K562 (cell line): ENCODE measurements around the gene RUNX1. TPM values are rescaled to one million over a fixed set of nuclear protein-coding genes. Genes with fewer than 3 reads are reported as not detected.

ENCODE experiments used
- ATAC-seq: fragments of 200-7000 bp; cut with Tn5 transposase; 3 replicates; pipeline ENCODE4 v1.9.1; 2020; ENCODE audit warnings: moderate library complexity
- BruUV-seq: library from RNA; stranded (reverse); fragments of 400-500 nt; replicated peaks from 2 replicates; lab custom pipeline; 2021; lab: Mats Ljungman, UMichigan
- CTCF ChIA-PET: fragments of 300-600 bp; formaldehyde crosslinking; extraction: SDS; loops from one replicate; lab custom pipeline; 2021; ENCODE audit warnings: low intra/inter-chr PET ratio; lab: Yijun Ruan, JAX
- POLR2A ChIA-PET: fragments of 300-600, 350-650 bp; sonication (Branson Sonifier 250); formaldehyde crosslinking; extraction: SDS; loops from one replicate; lab custom pipeline; 2021; ENCODE audit warnings: antibody characterized with exemption, inconsistent platforms; lab: Yijun Ruan, JAX
- DNase-seq, 4 experiments: peaks; one replicate each; pipeline versions ENCODE4 v3.0.0 to v3.0.0-alpha.2; 2011 to 2018; ENCODE audit warnings: low spot score in 3 of 4, mixed read lengths in 3 of 4; ENCODE audit errors: extremely low read depth in 1 of 4
- FAIRE-seq: peaks from 2 replicates; lab custom pipeline; 2011; peaks lifted over from hg19 to GRCh38; lab: Jason Lieb, UNC
- H2AFZ ChIP-seq: 2 replicates; pipeline ENCODE4 v1.6.0; 2011; ENCODE audit warnings: low read depth, low read length, control low read depth, inconsistent platforms
- H3K27ac ChIP-seq: fragments of 200-600 bp; 3 replicates; pipeline ENCODE4 v1.8.0; 2011; ENCODE audit warnings: low read depth, mild to moderate bottlenecking, control low read depth, inconsistent platforms, low read length, moderate library complexity, mixed read lengths; ENCODE audit errors: extremely low read depth
- H3K27me3 ChIP-seq, 2 experiments: fragments of 300-600 bp in 1 of 2; 2 replicates in 1 of 2; 3 replicates in 1 of 2; pipeline versions ENCODE4 v1.6.0 to v1.8.0; 2011; ENCODE audit warnings: inconsistent platforms in 2 of 2, low read length in 2 of 2, mild to moderate bottlenecking in 1 of 2, mixed read lengths in 1 of 2, moderate library complexity in 1 of 2; ENCODE audit not compliant: control insufficient read depth in 2 of 2, insufficient read depth in 2 of 2
- H3K36me3 ChIP-seq: fragments of 300-600 bp; 3 replicates; pipeline ENCODE4 v1.8.0; 2011; ENCODE audit warnings: mild to moderate bottlenecking, low read length, inconsistent platforms; ENCODE audit not compliant: control insufficient read depth, insufficient read depth
- H3K4me1 ChIP-seq, 2 experiments: fragments of 200-600 bp in 1 of 2; replicated peaks in 1 of 2; 2 replicates in 1 of 2; 3 replicates in 1 of 2; pipeline versions ENCODE4 v1.5.1 to v1.8.0; 2011; ENCODE audit warnings: inconsistent platforms in 2 of 2, low read length in 2 of 2, mild to moderate bottlenecking in 1 of 2, mixed read lengths in 1 of 2, moderate library complexity in 1 of 2; ENCODE audit not compliant: control insufficient read depth in 2 of 2, insufficient read depth in 2 of 2
- H3K4me2 ChIP-seq: 2 replicates; pipeline ENCODE4 v1.6.1; 2011; ENCODE audit warnings: low read length, control low read depth, inconsistent platforms, mixed read lengths; ENCODE audit not compliant: insufficient read depth
- H3K4me3 ChIP-seq: fragments of 200-600 bp; sonication (generic), shearing (Covaris generic); 2 replicates; pipeline ENCODE4 v1.5.1; 2016; ENCODE audit warnings: control low read depth, inconsistent platforms
- H3K79me2 ChIP-seq: fragments of 200-600 bp; 3 replicates; pipeline ENCODE4 v1.8.0; 2011; ENCODE audit warnings: low read length, inconsistent platforms; ENCODE audit not compliant: control insufficient read depth, insufficient read depth
- H3K9ac ChIP-seq, 2 experiments: 2 replicates each; pipeline versions ENCODE4 v1.6.0 to v1.6.1; 2011; ENCODE audit warnings: low read depth in 2 of 2, low read length in 2 of 2, control low read depth in 1 of 2, inconsistent platforms in 1 of 2, mild to moderate bottlenecking in 1 of 2, mixed read lengths in 1 of 2; ENCODE audit not compliant: insufficient read depth in 1 of 2
- H3K9me1 ChIP-seq: one replicate; pipeline ENCODE4 v1.6.0; 2011; ENCODE audit warnings: inconsistent platforms, mild to moderate bottlenecking, low read length, moderate library complexity; ENCODE audit not compliant: control insufficient read depth, insufficient read depth
- H3K9me3 ChIP-seq: replicated peaks from 2 replicates; pipeline ENCODE4 v1.5.1; 2011; ENCODE audit warnings: low read depth, low read length, inconsistent platforms; ENCODE audit not compliant: control insufficient read depth, insufficient read depth
- H4K20me1 ChIP-seq: replicated peaks from 2 replicates; pipeline ENCODE4 v1.6.1; 2011; ENCODE audit warnings: low read length, inconsistent platforms, mixed read lengths; ENCODE audit not compliant: control insufficient read depth, insufficient read depth
- ATF3 ChIP-seq, 2 experiments: fragments of 450-650 bp in 1 of 2; sonication (generic) in 1 of 2; formaldehyde crosslinking in 1 of 2; IDR thresholded peaks in 1 of 2; conservative IDR thresholded peaks in 1 of 2; 2 replicates each; pipeline versions ENCODE4 v1.6.1 to v1.8.1; 2016 to 2023; ENCODE audit warnings: mild to moderate bottlenecking in 2 of 2, moderate library complexity in 2 of 2, inconsistent platforms in 1 of 2, missing genetic modification reagents in 1 of 2
- HES1 ChIP-seq: fragments of 450-650 bp; IDR thresholded peaks from 2 replicates; pipeline ENCODE4 v1.6.1; 2016; ENCODE audit warnings: low read depth, mild to moderate bottlenecking, moderate library complexity
- RREB1 ChIP-seq: fragments of 250-450 bp; sonication (Bioruptor Pico); IDR thresholded peaks from 2 replicates; pipeline ENCODE4 v1.4.0; 2020
- ZNF589 ChIP-seq: fragments of 200-800 bp; sonication (Bioruptor generic); IDR thresholded peaks from 2 replicates; pipeline ENCODE4 v1.6.1; 2016; ENCODE audit warnings: low read depth, missing genetic modification characterization, missing compliant biosample characterization
- WGBS: fragments of 100-300 bp; shearing (Covaris generic); methylation state at CpG from one replicate; pipeline ENCODE4 v1.1.6; 2016; ENCODE audit warnings: low coverage, mixed read lengths; ENCODE audit not compliant: insufficient coverage; ENCODE audit errors: missing lambda C conversion rate; 5-methylcytosine and 5-hydroxymethylcytosine counted together
- in situ Hi-C: fragments of 300-500 bp; cut with MboI; formaldehyde crosslinking; loops from 4 replicates; pipeline ENCODE4 v1.15.0; 2018; ENCODE audit warnings: inconsistent platforms, mixed read lengths
- intact Hi-C: fragments of 100-400 bp; cut with micrococcal nuclease; formaldehyde crosslinking; loops from 2 replicates; pipeline ENCODE4 v1.14.2; 2022
- polyA plus RNA-seq, 8 experiments: library from polyadenylated mRNA; depleted of rRNA in 4 of 8; stranded (reverse) in 5 of 8; unstranded in 3 of 8; fragments of >200 nt; fragmentation: Nextera tagmentation in 2 of 8; fragmentation: Illumina TruSeq in 1 of 8; extraction: Ambion mirVana in 2 of 8; extraction: Trizol in 1 of 8; gene quantifications; 2 replicates each; pipeline versions ENCODE4 v1.2.1 to v1.2.3, GENCODE V29; 2011 to 2014; ENCODE audit warnings: inconsistent platforms in 1 of 8, missing spikeins in 1 of 8
- total RNA-seq, 7 experiments: library from RNA; depleted of rRNA in 6 of 7; stranded (reverse); fragments of >200 nt in 6 of 7; fragmentation: Illumina TruSeq in 2 of 7; extraction: Trizol in 2 of 7; gene quantifications; 2 replicates each; pipeline versions ENCODE4 v1.2.1 to v1.2.3, GENCODE V29; 2011 to 2021; ENCODE audit warnings: low replicate concordance in 1 of 7

RUNX1 gene
- total and polyA plus RNA-seq, 9 of the 15 experiments (the other 6 are each of a cell fraction or from before 2014, with no cell fraction given): 2.2 to 68.6 (median 17.8) TPM

GRCh38 chr21:34861258-34861657, 187.8 kb downstream of the RUNX1 start (continued):
- TF ChIP-seq RREB1: no peak
- no peak for TF ChIP-seq ZNF589 (CRISPR knock-in tag)

- H3K36me3 ChIP-seq: peaks cover 96% of the 10 kb centered on the region
- H3K9me3 ChIP-seq: no peaks in the 10 kb centered on the region
- peaks cover 0 to 6% of the 10 kb centered on the region in 2 experiments; a peak in 2 of 5 replicates for H3K4me1 ChIP-seq
- POLR2A ChIA-PET: interaction anchor here (0.6 kb wide), 1 partner anchor 415 kb away, joined by 3 read pairs; no protein-coding TSS in a partner anchor
- TF ChIP-seq ATF3 (IDR thresholded peaks at IDR 0.05) (peak; percentile 24; the same call in 1 of the 2 replicates), ATF3 (CRISPR knock-in tag; conservative IDR thresholded peaks at IDR 0.05) (no peak), HES1 (no peak)
- TF ChIP-seq, all 486 proteins: peak for 1
- 72% methylated on average over 5 of the region's 5 CpGs for WGBS
- no TSS peak for BruUV-seq
- FAIRE-seq: no peak
- no peak overlapping the region for H3K4me2 ChIP-seq
- H3K9me1 ChIP-seq: no peaks in the 10 kb centered on the region
- no peak overlapping the region for H3K27ac ChIP-seq
- in situ Hi-C loops (no loop called here), intact Hi-C loops (no loop called here)
- ATAC-seq: no peak
- H3K4me3 ChIP-seq: no peak overlapping the region
- no peaks in the 10 kb centered on the region; the same call in 1 of the 2 replicates for H4K20me1 ChIP-seq
- CTCF ChIA-PET: no interaction called here
- no peak overlapping the region for H2AFZ ChIP-seq
- no peak overlapping the region for H3K9ac ChIP-seq
- no peaks in the 10 kb centered on the region for H3K27me3 ChIP-seq
- peaks cover 25% of the 10 kb centered on the region for H3K79me2 ChIP-seq
- no peak for DNase-seq
These were observed 189.0 kb downstream of the RUNX1 start for GRCh38 chr21:34859976-34860653.
